GM19395 (cell line): ENCODE results near the gene VASH1.

Source experiments
- ATAC-seq: cut with Tn5 transposase; IDR thresholded peaks from one replicate; pipeline ENCODE4 v1.9.1; 2021; ENCODE audit warnings: mild to moderate bottlenecking, moderate library complexity; ENCODE audit not compliant: unreplicated experiment

VASH1 gene

DNA sequence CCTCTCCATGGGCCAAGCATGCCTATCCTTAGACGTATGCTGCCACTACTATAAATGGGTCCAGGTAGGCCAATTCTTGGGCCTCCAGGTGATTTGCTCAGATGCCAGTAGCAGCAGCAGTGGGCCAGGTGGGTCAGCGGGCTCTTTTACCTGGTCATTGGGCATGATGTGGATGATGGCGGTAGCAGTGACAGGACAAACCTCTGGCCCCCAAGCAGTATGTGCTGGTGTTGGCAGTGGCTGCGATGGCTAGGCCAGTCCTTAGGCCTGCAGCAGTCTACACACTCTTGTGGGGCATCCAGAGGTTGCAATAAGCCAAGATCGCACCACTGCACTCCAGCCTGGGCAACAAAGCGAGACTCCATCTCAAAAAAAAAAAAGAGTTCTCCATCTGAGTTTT, 19.1 kb upstream of the VASH1 start:
- ATAC-seq = no peak

DNA sequence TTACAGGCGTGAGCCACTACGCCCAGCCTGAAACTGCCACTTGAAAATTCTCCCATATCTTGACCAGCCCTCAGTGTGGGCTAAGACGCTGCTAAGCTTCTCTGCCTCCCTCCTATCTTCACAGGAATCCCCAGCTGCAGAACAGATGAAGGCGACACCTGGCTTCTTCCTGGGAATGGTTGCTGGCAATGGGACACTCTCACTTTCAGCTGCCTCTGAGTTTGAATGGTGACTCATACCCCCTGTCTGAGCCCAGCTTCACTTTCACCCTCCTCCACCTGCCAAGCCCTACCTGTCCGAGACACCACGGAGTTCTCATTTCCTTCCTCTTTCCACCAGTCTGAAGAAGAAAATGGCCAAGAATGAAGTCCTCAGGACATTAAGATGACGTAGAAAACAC, 18.3 kb upstream of the VASH1 start:
- no peak for ATAC-seq

DNA sequence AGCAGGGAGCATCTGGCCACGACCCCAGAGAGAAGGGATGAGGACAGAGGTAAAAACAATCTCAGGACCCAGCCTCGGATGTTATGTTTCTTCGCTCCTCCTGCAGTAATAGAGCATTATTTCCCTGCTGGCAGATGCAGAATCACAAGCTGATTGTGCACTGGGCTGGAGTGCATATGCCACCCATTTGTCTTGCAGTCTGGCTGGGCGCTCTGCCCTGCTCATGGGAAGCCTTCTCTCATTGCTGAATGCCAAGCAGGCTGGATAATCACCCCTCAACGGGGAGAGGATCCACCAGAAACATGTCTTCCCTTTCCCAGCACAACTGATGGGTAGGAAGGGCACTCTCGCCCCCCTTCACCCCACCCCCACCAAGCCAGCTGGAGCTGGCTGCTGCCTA, 8.5 kb upstream of the VASH1 start:
- no peak for ATAC-seq

- ATAC-seq = no peak
These were observed 7.6 kb upstream of the VASH1 start for GRCh38 chr14:76753541-76754198.

DNA sequence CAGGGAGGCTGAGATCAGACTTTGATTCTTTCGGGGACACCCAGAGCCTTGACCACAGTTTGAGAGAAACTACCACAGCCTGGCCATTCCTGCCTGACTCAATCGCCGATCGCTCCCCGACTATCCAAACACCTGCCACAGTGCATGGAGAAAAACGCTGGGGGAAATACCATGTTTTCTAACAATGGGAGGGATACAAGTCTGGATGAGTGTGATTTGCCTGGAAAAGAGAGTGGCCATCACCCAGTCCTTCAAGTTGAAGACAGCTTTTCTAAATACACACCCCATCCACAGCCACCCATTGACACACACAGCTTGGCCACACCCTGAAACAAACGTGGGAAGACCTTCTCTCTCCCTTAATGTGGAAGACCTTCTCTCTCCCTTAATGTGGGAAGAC, 6.7 kb upstream of the VASH1 start:
- ATAC-seq = no peak

GRCh38 chr14:76755610-76756370, 5.5 kb upstream of the VASH1 start:
- ATAC-seq = no peak

GRCh38 chr14:76756371-76756750, 4.9 kb upstream of the VASH1 start:
- ATAC-seq = no peak

- ATAC-seq = no peak
These were observed 1.7 kb upstream of the VASH1 start for GRCh38 chr14:76759589-76759988.

GRCh38 chr14:76760331-76761135, 735 bp upstream of the VASH1 start:
- no peak for ATAC-seq

DNA sequence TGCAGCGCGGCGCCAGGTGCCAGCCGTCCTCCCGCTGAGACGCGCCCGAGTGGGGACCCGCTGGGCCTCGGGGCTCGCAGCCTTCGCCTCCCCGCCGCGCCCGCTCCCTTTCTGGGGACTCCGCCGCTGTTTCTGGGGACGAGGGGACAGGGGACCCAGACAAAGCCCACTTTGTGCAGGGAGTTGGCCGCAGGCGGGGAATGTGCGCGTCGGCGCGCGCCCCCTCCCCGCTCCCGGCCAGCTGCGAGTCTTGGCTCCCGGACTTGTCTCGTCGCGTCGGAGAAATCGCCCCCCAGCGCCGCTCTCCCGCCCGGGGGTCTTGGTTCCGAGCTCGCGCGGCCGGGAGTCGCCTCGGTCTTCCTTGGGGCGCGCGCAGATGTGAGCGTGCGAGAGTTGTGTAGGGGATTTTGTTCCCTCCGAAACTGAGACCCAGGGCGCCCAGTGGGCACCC, 717 bp downstream of the VASH1 start:
- no peak for ATAC-seq

DNA sequence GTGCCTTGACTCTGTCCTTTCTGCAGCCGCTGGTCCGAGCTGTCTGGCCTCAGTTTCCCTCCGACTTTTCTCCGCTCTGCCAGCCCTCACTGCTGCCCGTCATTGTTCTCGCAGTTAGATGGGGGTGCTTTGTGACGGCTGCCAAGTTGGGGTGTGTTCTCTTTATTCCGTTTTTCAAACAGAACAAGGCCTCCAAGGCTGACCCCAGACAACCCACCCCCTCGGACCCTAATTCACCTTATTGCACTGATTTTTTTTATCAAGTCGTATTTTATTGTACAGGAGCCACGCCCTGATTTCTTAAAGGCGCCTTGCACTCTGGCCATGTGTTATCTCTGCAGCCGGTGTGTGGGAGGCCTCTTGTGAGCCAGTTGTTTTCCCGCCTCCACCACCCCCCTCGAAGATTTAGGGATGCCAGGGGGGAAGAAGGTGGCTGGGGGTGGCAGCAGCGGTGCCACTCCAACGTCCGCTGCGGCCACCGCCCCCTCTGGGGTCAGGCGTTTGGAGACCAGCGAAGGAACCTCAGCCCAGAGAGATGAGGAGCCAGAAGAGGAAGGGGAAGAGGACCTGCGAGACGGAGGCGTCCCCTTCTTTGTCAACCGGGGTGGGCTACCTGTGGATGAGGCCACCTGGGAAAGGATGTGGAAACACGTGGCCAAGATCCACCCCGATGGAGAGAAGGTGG, 1.3 kb downstream of the VASH1 start:
- ATAC-seq = no peak

DNA sequence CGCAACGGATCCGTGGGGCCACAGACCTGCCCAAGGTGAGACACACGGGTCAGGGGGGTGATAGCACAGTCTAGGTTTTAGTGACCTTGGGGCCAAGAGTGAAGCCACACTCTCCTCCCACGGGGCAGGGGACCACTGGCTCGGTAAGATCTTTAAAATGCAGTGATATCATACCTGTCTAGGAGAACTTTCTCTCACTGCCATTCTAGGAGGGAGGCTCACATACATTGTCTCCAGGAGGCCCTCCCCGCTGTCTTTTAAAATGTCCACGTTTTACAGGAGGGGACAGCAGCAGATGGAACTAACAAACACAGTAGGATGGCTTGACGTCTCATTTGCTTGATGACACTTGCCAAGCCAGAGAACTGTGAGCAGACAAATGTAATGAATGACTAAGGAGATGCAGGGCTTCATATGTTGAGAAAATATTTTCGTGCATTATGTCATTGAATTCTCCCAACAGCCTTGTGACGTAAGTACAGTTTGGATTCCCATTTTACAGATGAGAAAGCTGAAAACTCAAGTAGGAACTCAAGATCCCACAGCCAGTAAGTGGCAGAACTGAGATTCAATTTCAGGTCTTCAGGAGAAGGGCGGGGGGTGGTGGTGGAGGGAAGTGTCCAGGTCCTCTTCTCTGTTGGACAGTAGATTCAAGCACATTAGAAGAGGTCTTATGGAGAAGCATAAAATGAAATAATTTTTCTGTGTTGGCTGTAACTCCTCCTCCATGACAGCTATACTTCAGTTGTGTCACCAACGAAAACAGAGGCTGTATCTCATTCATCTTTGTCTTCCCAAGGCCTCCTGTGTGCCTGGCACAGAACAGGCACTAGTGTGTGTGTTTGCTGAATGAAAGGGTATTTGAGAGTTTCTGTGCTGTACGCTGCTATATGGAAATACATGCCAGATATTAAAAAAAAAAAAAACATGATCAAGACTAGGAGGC, 2.1 kb downstream of the VASH1 start:
- ATAC-seq = no peak

GRCh38 chr14:76765461-76765931, 4.2 kb downstream of the VASH1 start:
- no peak for ATAC-seq

GRCh38 chr14:76767681-76768656, 6.7 kb downstream of the VASH1 start:
- ATAC-seq = peak; percentile 92

DNA sequence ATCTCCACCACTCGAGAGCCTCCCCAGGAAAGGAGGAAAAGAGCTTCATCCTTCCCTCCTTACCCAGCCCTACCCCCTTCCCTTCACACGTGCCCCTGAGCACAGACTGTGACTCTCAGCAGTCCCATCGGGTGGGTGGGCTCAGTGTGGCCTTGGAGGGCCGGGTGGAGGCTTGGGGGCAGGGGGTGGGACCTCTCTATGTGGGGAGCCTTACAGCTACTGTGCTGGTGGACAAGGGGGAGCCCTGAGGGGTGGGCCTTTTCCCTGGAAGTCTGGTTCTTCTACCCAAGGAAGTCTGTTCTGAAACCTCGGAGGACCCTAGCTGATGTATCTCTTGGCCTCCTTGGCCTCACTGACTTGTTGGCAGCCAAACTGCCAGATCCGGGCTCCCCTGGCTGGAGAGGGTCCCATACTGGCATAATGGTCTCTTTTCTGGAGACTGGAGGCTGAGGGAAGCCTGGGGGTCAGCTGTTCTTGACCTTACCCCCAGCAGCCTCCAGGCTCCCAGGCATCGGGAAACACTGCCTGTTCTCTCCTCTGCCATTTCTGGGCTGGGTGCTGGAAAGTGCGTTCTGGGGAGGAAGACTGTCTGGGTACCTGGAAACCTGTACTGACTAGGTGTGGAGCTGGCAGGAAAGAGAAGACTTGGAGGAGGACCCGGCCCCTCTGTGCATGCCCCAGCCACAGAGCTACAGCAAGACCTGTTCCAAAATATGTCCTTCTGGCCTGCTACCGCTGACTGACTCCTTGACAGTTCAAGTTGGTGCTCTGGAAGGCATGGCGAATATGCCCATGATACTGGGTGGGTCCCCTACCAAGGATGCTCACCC, 7.6 kb downstream of the VASH1 start:
- no peak for ATAC-seq

GRCh38 chr14:76769636-76770292, 8.5 kb downstream of the VASH1 start:
- no peak for ATAC-seq
